Measurements from ENCODE around the gene RBL2. TPM values are rescaled to one million over a fixed set of nuclear protein-coding genes. Genes with fewer than 3 reads are reported as not detected.
"Not testable (repeated sequence)": the region's sequence is repeated elsewhere in the genome, so short reads cannot be mapped to it uniquely, and the experiment has no call there.

The RBL2 gene
- polyA plus RNA-seq, 1 donor: 67.0 TPM

- not testable (repeated sequence) for H3K9me3 ChIP-seq (ENCODE audit: control insufficient read depth, low read depth, low read length); H3K27ac ChIP-seq (ENCODE audit: low read length); H3K4me1 ChIP-seq (ENCODE audit: control insufficient read depth, insufficient read depth, low read length); DNase-seq; H3K36me3 ChIP-seq (ENCODE audit: control insufficient read depth, insufficient read depth, low read length); H3K4me3 ChIP-seq (ENCODE audit: low read length); H3K27me3 ChIP-seq (ENCODE audit: control insufficient read depth, insufficient read depth, low read length)
- WGBS (ENCODE audit: insufficient coverage, low lambda C conversion rate): no CpG with 5 or more reads among the region's 2 CpGs
These were observed 14.9 kb upstream of the RBL2 start for GRCh38 chr16:53419383-53419709.

DNA sequence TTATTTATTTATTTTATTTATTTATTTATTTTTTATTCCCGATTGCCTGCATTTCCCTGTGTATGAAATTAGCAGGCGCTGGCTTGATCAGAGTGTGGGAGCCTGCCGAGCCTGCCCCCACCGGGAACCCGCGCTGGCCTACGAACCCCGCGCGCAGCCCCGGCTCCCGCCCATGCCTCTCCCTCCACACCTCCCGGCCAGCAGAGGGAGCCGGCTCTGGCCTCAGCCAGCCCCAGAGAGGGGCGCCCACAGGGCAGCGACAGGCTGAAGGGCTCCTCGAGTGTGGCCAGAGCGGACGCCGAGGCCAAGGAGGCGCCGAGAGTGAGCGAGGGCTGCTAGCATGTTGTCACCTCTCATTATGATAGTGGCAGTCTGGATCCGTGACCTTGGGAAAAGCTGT, 13.0 kb upstream of the RBL2 start:
- DNase-seq: no peak
- 93% methylated on average over 2 of the region's 24 CpGs for WGBS (ENCODE audit: insufficient coverage, low lambda C conversion rate)
- no peak overlapping the region for H3K4me3 ChIP-seq (ENCODE audit: low read length)

DNA sequence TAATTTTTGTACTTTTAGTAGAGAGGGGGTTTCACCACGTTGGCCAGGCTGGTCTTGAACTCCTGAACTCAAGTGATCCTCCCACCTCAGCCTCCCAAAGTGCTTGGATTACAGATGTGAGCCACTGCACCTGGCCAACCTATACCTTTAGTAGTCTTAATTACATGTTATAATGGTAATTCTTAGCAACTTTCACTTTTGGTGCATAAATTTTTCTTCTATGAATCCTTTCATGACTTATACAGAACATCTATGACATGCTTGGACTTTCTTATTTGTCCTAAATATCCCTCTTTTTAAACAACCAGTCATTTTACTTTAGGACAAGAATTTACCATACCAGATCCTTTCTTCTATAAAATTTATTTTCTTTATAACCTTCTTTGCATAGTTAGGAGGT, 10.3 kb upstream of the RBL2 start:
- not testable (repeated sequence) for H3K4me1 ChIP-seq (ENCODE audit: control insufficient read depth, insufficient read depth, low read length); H3K27me3 ChIP-seq (ENCODE audit: control insufficient read depth, insufficient read depth, low read length); H3K9me3 ChIP-seq (ENCODE audit: control insufficient read depth, low read depth, low read length); H3K4me3 ChIP-seq (ENCODE audit: low read length); H3K36me3 ChIP-seq (ENCODE audit: control insufficient read depth, insufficient read depth, low read length); H3K27ac ChIP-seq (ENCODE audit: low read length); DNase-seq
- WGBS (ENCODE audit: insufficient coverage, low lambda C conversion rate): no CpG with 5 or more reads among the region's 1 CpG

More for the DNA sequence above, 13.0 kb upstream of the RBL2 start:
- H3K27ac ChIP-seq (ENCODE audit: low read length): no peak overlapping the region
- peaks cover 6% of the 10 kb centered on the region for H3K9me3 ChIP-seq (ENCODE audit: control insufficient read depth, low read depth, low read length)
- no peaks in the 10 kb centered on the region for H3K36me3 ChIP-seq (ENCODE audit: control insufficient read depth, insufficient read depth, low read length)
- H3K4me1 ChIP-seq (ENCODE audit: control insufficient read depth, insufficient read depth, low read length): no peaks in the 10 kb centered on the region
- H3K27me3 ChIP-seq (ENCODE audit: control insufficient read depth, insufficient read depth, low read length): no peaks in the 10 kb centered on the region

GRCh38 chr16:53428681-53429080, 5.6 kb upstream of the RBL2 start:
- DNase-seq: no peak
- 90% methylated on average over 2 of the region's 3 CpGs for WGBS (ENCODE audit: insufficient coverage, low lambda C conversion rate)

GRCh38 chr16:53429221-53429943, 4.9 kb upstream of the RBL2 start:
- no peak for DNase-seq
- H3K4me3 ChIP-seq (ENCODE audit: low read length): no peak overlapping the region
- no peaks in the 10 kb centered on the region for H3K4me1 ChIP-seq (ENCODE audit: control insufficient read depth, insufficient read depth, low read length)
- peaks cover 3% of the 10 kb centered on the region for H3K27me3 ChIP-seq (ENCODE audit: control insufficient read depth, insufficient read depth, low read length)
- WGBS (ENCODE audit: insufficient coverage, low lambda C conversion rate): 100% methylated on average over 1 of the region's 4 CpGs
- no peak overlapping the region for H3K27ac ChIP-seq (ENCODE audit: low read length)
- H3K9me3 ChIP-seq (ENCODE audit: control insufficient read depth, low read depth, low read length): no peaks in the 10 kb centered on the region
- H3K36me3 ChIP-seq (ENCODE audit: control insufficient read depth, insufficient read depth, low read length): no peaks in the 10 kb centered on the region

More at GRCh38 chr16:53428681-53429080, 5.6 kb upstream of the RBL2 start:
- H3K27me3 ChIP-seq (ENCODE audit: control insufficient read depth, insufficient read depth, low read length): peaks cover 3% of the 10 kb centered on the region
- H3K9me3 ChIP-seq (ENCODE audit: control insufficient read depth, low read depth, low read length): no peaks in the 10 kb centered on the region
- H3K4me1 ChIP-seq (ENCODE audit: control insufficient read depth, insufficient read depth, low read length): no peaks in the 10 kb centered on the region
- no peak overlapping the region for H3K27ac ChIP-seq (ENCODE audit: low read length)
- no peak overlapping the region for H3K4me3 ChIP-seq (ENCODE audit: low read length)
- H3K36me3 ChIP-seq (ENCODE audit: control insufficient read depth, insufficient read depth, low read length): no peaks in the 10 kb centered on the region

- Histone ChIP-seq H3K4me3 (ENCODE audit: low read length) (no peak overlapping the region), H3K36me3 (ENCODE audit: control insufficient read depth, insufficient read depth, low read length) (no peaks in the 10 kb centered on the region), H3K27me3 (ENCODE audit: control insufficient read depth, insufficient read depth, low read length) (peaks cover 3% of the 10 kb centered on the region), H3K4me1 (ENCODE audit: control insufficient read depth, insufficient read depth, low read length) (no peaks in the 10 kb centered on the region), H3K9me3 (ENCODE audit: control insufficient read depth, low read depth, low read length) (no peaks in the 10 kb centered on the region), H3K27ac (ENCODE audit: low read length) (no peak overlapping the region)
- DNase-seq: no peak
- no CpG with 5 or more reads among the region's 1 CpG for WGBS (ENCODE audit: insufficient coverage, low lambda C conversion rate)
These were observed 3.9 kb upstream of the RBL2 start for GRCh38 chr16:53430363-53430762.

DNA sequence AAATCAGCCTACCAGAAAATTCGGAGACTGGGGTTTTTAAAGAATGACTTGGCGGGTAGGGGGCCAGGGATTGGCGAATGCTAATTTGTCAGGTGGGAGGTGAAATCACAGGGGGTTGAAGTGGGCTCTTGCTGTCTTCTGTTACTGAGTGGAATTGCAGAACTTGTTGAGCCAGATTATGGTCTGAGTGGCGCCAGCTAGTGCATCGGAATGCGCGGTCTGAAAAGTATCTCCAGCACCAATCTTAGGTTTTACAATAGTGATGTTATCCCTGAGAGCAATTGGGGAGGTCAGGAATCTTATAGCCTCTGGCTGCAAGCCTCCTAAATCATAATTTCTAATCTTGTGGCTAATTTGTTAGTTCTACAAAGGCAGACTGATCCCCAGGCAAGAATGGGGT, 762 bp upstream of the RBL2 start:
- H3K27me3 ChIP-seq (ENCODE audit: control insufficient read depth, insufficient read depth, low read length): peaks cover 3% of the 10 kb centered on the region
- no peak overlapping the region for H3K27ac ChIP-seq (ENCODE audit: low read length)
- H3K4me1 ChIP-seq (ENCODE audit: control insufficient read depth, insufficient read depth, low read length): no peaks in the 10 kb centered on the region
- no peak overlapping the region for H3K4me3 ChIP-seq (ENCODE audit: low read length)
- peaks cover 2% of the 10 kb centered on the region for H3K36me3 ChIP-seq (ENCODE audit: control insufficient read depth, insufficient read depth, low read length)
- no peak for DNase-seq
- 91% methylated on average over 6 of the region's 7 CpGs for WGBS (ENCODE audit: insufficient coverage, low lambda C conversion rate)
- no peaks in the 10 kb centered on the region for H3K9me3 ChIP-seq (ENCODE audit: control insufficient read depth, low read depth, low read length)

GRCh38 chr16:53433930-53434376, 318 bp upstream of the RBL2 start:
- no peaks in the 10 kb centered on the region for H3K9me3 ChIP-seq (ENCODE audit: control insufficient read depth, low read depth, low read length)
- H3K27me3 ChIP-seq (ENCODE audit: control insufficient read depth, insufficient read depth, low read length): peaks cover 3% of the 10 kb centered on the region
- H3K36me3 ChIP-seq (ENCODE audit: control insufficient read depth, insufficient read depth, low read length): peaks cover 2% of the 10 kb centered on the region
- WGBS (ENCODE audit: insufficient coverage, low lambda C conversion rate): no CpG with 5 or more reads among the region's 13 CpGs
- peak overlapping the region; percentile 82 for H3K4me3 ChIP-seq (ENCODE audit: low read length)
- DNase-seq: no peak
- H3K4me1 ChIP-seq (ENCODE audit: control insufficient read depth, insufficient read depth, low read length): no peaks in the 10 kb centered on the region
- no peak overlapping the region for H3K27ac ChIP-seq (ENCODE audit: low read length)

- Histone ChIP-seq H3K4me3 (ENCODE audit: low read length) (peak overlapping the region; percentile 82), H3K27ac (ENCODE audit: low read length) (peak overlapping the region; percentile 93), H3K4me1 (ENCODE audit: control insufficient read depth, insufficient read depth, low read length) (no peaks in the 10 kb centered on the region), H3K9me3 (ENCODE audit: control insufficient read depth, low read depth, low read length) (no peaks in the 10 kb centered on the region), H3K27me3 (ENCODE audit: control insufficient read depth, insufficient read depth, low read length) (no peaks in the 10 kb centered on the region), H3K36me3 (ENCODE audit: control insufficient read depth, insufficient read depth, low read length) (peaks cover 5% of the 10 kb centered on the region)
- DNase-seq: peak; percentile 72 to 87
- 0% methylated on average over 1 of the region's 28 CpGs for WGBS (ENCODE audit: insufficient coverage, low lambda C conversion rate)
These were observed 906 bp downstream of the RBL2 start for GRCh38 chr16:53435066-53435688.

- WGBS (ENCODE audit: insufficient coverage, low lambda C conversion rate): 71% methylated on average over 1 of the region's 5 CpGs
- H3K27ac ChIP-seq (ENCODE audit: low read length): no peak overlapping the region
- DNase-seq: no peak
- no peaks in the 10 kb centered on the region for H3K27me3 ChIP-seq (ENCODE audit: control insufficient read depth, insufficient read depth, low read length)
- peaks cover 23% of the 10 kb centered on the region for H3K36me3 ChIP-seq (ENCODE audit: control insufficient read depth, insufficient read depth, low read length)
- no peaks in the 10 kb centered on the region for H3K4me1 ChIP-seq (ENCODE audit: control insufficient read depth, insufficient read depth, low read length)
- H3K9me3 ChIP-seq (ENCODE audit: control insufficient read depth, low read depth, low read length): no peaks in the 10 kb centered on the region
- H3K4me3 ChIP-seq (ENCODE audit: low read length): no peak overlapping the region
These were observed 5.9 kb downstream of the RBL2 start for GRCh38 chr16:53440125-53440524.

DNA sequence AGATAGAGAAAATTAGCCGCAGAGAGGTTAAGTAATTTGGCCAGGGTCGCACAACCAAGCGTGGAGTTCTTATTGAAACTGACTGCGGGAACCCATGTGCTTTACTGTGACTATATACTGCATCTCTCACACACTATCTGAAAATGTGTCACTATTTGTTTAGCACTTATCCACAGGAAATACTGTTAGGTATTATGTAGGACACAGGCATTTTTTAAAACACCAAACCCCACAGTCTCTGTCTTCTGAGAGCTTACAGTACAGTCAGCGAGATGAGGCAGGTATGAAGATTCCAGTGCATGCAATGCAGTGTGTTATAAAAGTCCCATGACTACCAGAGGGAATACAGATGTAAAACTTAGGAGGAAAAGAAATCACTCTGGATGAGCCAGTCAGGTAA, 11.3 kb downstream of the RBL2 start:
- no peak overlapping the region for H3K27ac ChIP-seq (ENCODE audit: low read length)
- H3K27me3 ChIP-seq (ENCODE audit: control insufficient read depth, insufficient read depth, low read length): no peaks in the 10 kb centered on the region
- DNase-seq: no peak
- no CpG with 5 or more reads among the region's 5 CpGs for WGBS (ENCODE audit: insufficient coverage, low lambda C conversion rate)
- peaks cover 33% of the 10 kb centered on the region for H3K36me3 ChIP-seq (ENCODE audit: control insufficient read depth, insufficient read depth, low read length)
- no peaks in the 10 kb centered on the region for H3K9me3 ChIP-seq (ENCODE audit: control insufficient read depth, low read depth, low read length)
- no peak overlapping the region for H3K4me3 ChIP-seq (ENCODE audit: low read length)
- H3K4me1 ChIP-seq (ENCODE audit: control insufficient read depth, insufficient read depth, low read length): no peaks in the 10 kb centered on the region
